Activated gamma-delta T cell treated with anti-CD3 and anti-CD28 coated beads, Interleukin-2, amount 50 U/mL, for 16 hours (primary cell): ENCODE measurements around the gene COMT.

Source experiments
- DNase-seq: peaks from one replicate; pipeline ENCODE4 v3.0.0-alpha.2; 2020; ENCODE audit warnings: low read depth

Gene COMT

GRCh38 chr22:19996694-19997384, 55.3 kb downstream of the COMT start:
- DNase-seq, result no peak

GRCh38 chr22:19997561-19998231, 56.1 kb downstream of the COMT start:
- no peak for DNase-seq

DNA sequence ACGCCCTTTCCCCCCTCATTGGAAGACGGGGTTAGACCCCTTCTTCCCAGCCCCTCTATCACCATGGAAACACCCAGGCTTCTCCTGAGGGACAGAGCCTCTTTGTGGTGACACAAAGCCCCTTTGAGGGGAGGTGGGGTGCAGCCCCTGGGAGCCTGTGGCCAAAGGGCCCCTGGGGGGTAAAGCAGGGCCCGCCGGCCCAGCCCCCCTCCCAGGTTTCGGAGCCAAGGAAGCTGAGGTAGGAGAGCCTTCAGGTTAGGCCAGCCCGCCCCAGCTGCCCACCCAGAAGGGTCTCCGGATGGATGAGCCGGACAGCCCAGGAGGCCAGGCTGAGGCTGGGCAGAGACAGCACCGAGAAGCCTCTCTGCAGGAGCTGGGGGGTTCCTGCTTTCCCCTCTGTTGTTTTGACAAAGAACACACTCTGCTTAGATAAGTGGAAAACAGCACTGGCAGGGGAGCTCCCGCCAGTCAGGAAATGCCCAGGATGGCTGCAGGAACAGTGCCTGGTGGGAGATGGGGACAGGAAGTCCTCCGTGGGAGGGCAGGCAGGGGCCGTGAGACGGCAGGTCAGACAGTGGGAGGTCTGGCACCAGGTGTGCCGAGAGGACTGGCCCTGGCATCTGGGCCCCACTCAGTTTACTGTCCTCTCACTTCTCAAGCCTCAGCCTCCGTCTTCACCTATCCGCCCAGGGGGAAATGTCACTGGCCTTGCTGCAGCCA, 56.8 kb downstream of the COMT start:
- DNase-seq, result no peak

- DNase-seq, result no peak
These were observed 57.6 kb downstream of the COMT start for GRCh38 chr22:19998991-19999820.

GRCh38 chr22:20000246-20001081, 58.9 kb downstream of the COMT start:
- DNase-seq, result no peak

DNA sequence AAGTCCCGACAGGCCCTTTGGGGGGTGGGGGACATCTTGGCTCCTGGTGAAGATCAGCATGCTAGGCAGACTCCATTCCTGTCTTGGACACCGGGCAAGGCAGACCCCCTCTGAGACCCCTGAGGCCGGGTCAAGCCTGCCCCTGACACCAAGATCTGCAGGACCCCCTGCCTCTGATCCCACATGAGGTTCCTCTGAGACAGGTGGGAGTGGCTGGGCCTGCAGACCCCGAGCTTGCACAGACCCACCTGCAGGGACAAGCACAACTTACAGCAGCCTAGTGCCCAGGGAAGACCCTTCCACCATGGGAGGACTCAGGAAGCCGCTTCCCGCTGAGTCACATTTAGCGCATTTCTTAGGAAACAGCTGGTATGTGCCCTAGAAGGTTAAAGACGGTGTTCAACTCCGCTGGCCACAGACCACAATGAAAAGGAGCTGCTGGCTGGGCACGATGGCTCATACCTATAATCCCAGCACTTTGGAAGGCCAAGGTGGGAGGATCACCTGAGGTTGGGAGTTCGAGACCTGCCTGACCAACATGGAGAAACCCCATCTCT, 59.6 kb downstream of the COMT start:
- DNase-seq, result no peak

- no peak for DNase-seq
These were observed 60.6 kb downstream of the COMT start for GRCh38 chr22:20002128-20002527.

- no peak for DNase-seq
These were observed 61.1 kb downstream of the COMT start for GRCh38 chr22:20002636-20003035.

DNA sequence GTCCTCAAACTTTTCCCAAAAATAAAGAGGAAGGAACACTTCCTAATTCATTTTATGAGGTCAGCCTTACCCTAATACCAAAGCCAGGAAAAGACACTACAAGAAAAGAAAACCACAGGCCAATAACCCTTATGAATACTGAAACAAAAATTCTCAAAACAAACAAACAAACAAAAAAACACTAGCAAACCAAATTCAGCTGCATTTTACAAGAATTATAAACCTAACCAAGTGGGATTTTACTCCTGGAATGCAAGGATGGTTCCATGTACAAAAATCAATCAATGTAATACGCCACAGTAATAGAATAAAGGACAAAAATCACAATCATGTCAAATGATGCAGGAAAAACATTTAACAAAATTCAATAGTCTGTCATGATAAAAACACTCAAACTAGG, 61.7 kb downstream of the COMT start:
- DNase-seq, result no peak

- DNase-seq, result no peak
These were observed 62.9 kb downstream of the COMT start for GRCh38 chr22:20004464-20004863.

- no peak for DNase-seq
These were observed 66.8 kb downstream of the COMT start for GRCh38 chr22:20008221-20008995.

DNA sequence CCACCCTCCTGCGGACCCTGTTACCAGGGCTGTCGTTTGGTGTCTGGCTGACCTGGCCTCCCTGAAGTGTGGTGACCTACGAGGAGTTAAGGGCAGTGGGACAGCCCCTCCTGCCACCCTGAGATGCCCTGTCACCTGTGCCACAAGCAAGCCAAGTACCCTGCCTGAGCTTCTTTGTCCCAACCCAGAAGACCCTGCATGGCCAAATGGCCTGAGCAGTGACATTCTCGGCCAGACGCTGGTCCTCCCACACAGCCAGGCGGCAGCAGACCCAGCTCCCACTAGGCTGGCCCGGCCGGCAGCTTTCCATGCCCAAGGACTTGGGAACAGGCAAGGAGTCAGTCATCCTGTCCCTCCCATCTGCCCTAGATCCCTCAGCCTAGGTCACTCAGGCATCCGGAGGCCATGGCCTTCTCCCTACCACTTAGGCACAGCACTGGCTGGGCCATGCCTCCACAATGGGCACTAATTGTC, 67.5 kb downstream of the COMT start:
- no peak for DNase-seq

DNA sequence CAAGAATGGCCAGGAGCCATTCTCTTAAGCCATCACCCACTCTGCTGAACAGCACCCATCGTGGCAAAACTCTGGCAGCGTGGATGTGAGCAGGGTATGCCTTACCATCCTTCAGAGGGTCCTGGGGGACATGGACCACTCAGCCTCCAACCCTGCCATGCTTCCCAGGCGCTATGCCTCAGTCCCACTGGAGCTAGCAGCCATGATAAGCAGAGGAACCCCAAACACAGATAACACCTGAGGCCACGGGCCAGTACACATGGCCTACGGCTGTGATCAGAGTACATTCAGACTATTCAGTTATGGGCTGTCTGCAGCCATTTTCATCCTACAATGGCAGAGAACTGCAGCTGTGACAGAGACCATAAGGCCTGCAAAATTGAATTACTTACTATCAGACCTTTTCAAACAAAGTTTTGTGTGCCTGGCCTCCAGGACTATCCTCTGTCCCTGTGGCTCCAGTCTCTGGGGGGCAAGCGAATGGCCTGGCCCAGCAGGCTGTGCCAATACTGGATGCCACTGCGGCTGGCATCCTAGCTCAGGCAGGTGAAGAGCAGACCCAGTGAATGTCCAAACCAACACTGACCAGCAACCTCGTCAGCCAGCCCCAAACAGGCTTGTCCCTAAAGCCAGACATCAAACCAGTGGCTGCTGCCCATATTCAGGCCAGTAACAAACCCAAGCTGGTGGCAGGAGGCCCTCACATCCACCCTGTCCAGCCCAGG, 68.2 kb downstream of the COMT start:
- DNase-seq, result no peak

DNA sequence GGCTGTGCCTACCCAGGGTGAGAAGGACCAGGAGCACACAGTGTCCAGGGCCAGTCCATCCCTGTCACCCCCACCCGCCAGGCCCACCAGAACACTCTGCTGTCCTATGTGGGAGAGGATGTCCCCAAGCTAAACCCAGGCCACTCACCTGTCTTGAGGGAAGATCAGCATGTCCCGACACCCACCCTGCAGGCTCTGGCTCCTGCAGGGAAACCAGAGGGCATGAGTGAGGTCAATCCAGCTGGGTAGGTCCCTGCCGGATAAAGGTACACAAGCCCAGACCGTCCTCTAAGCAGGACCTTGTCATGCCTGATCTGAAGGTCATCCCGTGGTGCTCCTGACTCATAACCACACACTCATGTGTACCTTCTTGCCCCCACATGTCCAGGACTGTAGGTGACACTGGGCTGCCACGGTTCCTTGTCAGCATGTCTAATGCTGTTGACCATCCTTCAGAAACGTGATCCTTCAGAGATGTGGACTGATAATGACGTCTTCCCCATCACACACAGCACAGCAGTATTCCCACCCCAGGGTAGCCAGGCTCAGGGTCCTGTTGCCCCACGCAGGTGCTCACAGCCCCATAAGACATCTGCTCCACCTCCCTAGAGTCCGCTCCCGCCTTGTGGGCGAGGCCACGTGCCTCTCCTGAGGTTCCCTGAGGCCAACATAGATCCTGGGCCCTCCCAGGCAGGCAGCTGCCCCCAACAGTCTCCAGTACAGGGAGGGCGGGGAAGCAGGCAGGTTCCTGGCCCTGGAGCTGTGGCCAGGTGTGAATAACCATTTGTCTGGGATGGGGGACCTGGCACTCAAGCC, 68.9 kb downstream of the COMT start:
- no peak for DNase-seq

- no peak for DNase-seq
These were observed 69.8 kb downstream of the COMT start for GRCh38 chr22:20011123-20011992.

DNA sequence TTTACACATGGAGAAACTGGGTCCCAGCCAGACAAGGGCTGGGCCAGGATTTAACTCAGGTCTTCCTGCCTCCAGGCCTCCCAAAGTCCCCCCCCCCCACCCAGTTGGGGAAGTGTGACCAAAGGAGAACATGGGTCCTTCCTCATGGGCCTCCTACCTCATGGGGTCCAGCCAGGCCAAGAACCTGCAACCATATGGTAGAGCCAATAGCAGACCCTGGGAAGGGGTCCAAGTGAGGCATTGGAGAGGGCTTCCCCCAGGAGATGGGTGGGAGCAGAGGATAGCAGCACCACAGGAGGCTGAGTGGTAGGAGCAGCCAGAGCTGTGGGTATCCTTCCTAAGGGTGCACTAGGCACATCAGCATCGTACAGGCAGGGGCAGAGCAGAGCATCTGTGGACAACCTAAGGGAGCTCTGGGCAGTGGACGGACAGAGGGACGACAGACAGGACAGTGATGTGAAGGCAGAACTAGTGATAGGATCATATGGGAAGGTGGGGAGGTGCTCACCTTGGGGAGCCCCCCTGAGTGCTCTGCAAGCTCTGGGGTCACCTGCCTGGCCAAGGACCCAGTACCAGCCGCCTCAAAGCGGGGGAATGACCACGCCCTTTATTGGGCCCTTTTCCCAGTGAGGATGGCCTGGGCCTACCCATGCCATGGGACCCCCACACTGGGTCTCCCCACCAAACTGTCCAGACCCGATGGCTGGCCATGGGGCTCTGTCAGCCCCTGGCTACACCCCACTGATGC, 70.6 kb downstream of the COMT start:
- no peak for DNase-seq
